ENCODE results near the gene DIS3L2.

The DIS3L2 gene

DNA sequence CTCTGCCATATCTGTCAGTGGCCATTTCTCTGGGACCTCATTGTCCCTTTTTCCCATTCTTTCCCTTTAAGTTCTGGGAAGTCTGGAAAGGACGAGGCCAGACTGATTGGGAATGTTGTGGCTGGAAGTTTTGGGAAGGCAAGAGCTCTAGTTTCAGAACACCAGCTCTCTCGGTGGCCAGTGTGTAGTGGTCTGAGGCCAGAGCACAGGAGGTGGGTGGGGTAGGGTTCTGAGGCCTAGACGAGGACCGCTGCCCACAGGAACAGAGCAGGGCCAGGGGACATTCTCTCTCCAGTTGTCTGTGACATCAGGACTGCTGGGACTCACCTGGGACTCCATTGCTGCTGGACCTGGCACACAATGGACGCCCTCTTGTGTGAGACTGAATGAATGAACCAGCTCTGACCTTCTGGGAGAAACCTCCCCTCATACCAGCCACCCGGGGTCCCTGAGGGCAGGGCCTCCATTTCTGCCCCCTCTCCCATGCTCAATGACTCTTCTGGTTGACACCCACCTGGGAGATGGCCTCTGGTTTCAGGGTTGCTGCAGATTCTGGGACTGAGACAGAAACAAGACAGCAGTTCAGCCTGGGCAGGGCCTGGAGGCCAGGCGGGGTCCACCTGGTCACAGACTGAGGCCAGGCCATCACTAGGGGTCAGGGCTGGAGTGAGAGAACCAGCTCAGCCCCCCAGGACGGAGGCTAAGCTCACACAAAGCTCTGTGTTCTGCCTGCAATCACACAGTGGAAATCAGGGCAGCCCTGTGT, 26.9 kb upstream of the DIS3L2 start:
- in situ Hi-C loops (cut with HindIII; ENCODE audit: low sequenced_read_pairs): no loop called here
- no peak for DNase-seq (ENCODE audit: low read depth, low spot score)
- no peak overlapping the region for H3K4me3 ChIP-seq (ENCODE audit: low read depth, low read length)
- TF ChIP-seq, protein P1, sequence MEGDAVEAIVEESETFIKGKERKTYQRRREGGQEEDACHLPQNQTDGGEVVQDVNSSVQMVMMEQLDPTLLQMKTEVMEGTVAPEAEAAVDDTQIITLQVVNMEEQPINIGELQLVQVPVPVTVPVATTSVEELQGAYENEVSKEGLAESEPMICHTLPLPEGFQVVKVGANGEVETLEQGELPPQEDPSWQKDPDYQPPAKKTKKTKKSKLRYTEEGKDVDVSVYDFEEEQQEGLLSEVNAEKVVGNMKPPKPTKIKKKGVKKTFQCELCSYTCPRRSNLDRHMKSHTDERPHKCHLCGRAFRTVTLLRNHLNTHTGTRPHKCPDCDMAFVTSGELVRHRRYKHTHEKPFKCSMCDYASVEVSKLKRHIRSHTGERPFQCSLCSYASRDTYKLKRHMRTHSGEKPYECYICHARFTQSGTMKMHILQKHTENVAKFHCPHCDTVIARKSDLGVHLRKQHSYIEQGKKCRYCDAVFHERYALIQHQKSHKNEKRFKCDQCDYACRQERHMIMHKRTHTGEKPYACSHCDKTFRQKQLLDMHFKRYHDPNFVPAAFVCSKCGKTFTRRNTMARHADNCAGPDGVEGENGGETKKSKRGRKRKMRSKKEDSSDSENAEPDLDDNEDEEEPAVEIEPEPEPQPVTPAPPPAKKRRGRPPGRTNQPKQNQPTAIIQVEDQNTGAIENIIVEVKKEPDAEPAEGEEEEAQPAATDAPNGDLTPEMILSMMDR (IDR thresholded peaks at IDR 0.05; ENCODE audit: low read depth, low read length): no peak

DNA sequence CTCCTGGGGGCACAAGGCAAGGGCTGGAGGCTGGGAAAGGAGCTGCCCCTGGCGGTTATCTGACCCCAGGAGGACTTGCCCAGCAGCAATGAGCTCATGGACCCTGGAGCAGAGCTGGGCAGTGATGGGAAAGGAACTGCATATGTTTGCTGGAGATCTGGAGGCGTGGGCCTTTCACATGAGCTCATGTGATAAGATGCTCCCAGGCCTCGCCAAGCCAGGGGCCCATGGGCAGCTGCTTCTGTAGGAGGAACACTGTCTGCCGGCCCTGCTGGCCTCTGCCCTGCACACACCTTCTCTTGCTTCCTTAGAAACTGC, 26.3 kb upstream of the DIS3L2 start:
- TF ChIP-seq, protein P1 (IDR thresholded peaks at IDR 0.05; ENCODE audit: low read depth, low read length): no peak
- in situ Hi-C loops (cut with HindIII; ENCODE audit: low sequenced_read_pairs): no loop called here

DNA sequence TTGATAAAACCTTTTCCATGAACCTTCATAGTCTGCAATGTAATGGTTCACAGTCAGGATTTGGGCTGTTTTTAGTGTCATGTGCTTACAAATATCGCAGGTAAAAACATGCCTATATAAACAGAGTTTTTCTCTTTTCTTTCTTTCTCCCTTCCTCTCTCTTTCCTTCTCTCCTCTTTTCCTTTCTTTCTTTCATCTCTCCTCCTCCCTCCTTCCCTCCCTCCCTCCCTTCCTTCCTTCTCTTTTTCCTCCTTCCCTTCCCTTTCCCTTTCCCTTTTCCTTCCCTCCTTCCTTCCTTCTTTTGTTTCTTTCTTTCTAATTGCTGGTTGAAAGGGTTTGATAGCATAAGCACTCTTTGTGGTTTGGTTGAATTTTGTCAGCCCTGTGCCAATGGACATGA, 25.7 kb upstream of the DIS3L2 start:
- in situ Hi-C loops (cut with HindIII; ENCODE audit: low sequenced_read_pairs): no loop called here
- TF ChIP-seq, protein P1 (IDR thresholded peaks at IDR 0.05; ENCODE audit: low read depth, low read length): no peak
- no peak for DNase-seq (ENCODE audit: low read depth, low spot score)
- H3K4me3 ChIP-seq (ENCODE audit: low read depth, low read length): no peak overlapping the region

More for the DNA sequence above, 26.3 kb upstream of the DIS3L2 start:
- H3K4me3 ChIP-seq (ENCODE audit: low read depth, low read length): no peak overlapping the region
- no peak for DNase-seq (ENCODE audit: low read depth, low spot score)

DNA sequence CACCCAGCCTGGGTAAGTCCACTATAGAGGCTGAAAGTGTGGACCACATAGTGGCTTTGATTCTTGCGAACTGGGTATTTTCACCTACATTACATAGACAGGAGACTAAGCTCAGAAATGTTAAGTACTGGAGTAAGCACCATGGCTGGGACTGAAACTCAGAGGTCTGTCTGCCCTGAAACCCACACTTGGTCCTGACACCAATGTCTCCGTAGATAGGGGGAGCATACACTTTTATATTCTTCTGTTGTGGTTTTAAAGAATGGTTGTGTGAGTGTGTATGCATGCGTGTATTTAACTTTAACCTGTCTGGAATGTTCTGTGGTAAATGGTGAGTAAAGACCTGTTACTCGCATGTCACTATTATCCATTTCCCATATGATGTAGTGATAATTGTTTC, 25.0 kb upstream of the DIS3L2 start:
- H3K4me3 ChIP-seq (ENCODE audit: low read depth, low read length): no peak overlapping the region
- TF ChIP-seq, protein P1 (IDR thresholded peaks at IDR 0.05; ENCODE audit: low read depth, low read length): no peak
- in situ Hi-C loops (cut with HindIII; ENCODE audit: low sequenced_read_pairs): no loop called here
- no peak for DNase-seq (ENCODE audit: low read depth, low spot score)

DNA sequence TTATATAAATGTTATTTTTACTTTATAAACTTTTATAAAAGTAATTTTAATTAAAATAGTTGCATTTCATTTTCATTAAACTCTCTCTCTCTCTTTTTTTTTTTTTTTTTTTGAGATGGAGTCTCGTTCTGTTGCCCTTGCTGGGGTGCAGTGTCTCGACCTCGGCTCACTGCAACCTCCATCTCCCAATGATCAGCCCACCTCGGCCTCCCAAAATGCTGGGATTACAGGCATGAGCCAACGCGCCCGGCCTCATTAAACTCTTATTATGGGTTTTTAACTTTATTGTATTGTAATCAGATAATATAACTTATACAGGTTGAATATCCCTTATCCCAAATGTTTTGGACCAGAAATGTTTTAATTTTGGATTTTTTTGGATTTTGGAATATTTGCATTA, 24.5 kb upstream of the DIS3L2 start:
- TF ChIP-seq, protein P1 (IDR thresholded peaks at IDR 0.05; ENCODE audit: low read depth, low read length): no peak
- in situ Hi-C loops (cut with HindIII; ENCODE audit: low sequenced_read_pairs): no loop called here
- DNase-seq (ENCODE audit: low read depth, low spot score): no peak
- H3K4me3 ChIP-seq (ENCODE audit: low read depth, low read length): no peak overlapping the region

DNA sequence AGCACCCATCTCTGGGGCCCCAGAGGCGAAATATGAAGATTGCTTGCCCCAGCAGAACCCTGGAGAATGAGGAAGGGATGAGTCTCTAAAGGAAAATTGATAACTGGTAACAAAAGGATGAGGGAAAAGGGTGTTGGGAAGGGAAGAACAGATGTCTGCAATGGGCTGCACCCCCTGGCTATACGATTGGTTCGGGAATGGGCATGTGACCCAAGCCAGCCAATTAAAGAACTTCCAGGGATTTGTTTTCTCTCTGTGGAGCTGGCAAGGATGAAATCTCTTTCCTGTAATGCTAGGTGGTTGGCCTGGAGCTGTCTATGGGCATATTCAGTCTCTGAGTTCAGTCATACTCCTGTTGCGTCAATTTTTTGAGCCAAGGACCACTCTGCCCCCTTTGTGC, 22.5 kb upstream of the DIS3L2 start:
- no peak for DNase-seq (ENCODE audit: low read depth, low spot score)
- TF ChIP-seq, protein P1 (IDR thresholded peaks at IDR 0.05; ENCODE audit: low read depth, low read length): no peak
- in situ Hi-C loops (cut with HindIII; ENCODE audit: low sequenced_read_pairs): no loop called here
- H3K4me3 ChIP-seq (ENCODE audit: low read depth, low read length): no peak overlapping the region
